Measurements from ENCODE around the gene FAM180A. TPM values are rescaled to one million over a fixed set of nuclear protein-coding genes. Genes with fewer than 3 reads are reported as not detected.

The FAM180A gene
- total and polyA plus RNA-seq, 10 of the 15 experiments (the other 5 are each of a cell fraction or from before 2014, with no cell fraction given) = not detected

DNA sequence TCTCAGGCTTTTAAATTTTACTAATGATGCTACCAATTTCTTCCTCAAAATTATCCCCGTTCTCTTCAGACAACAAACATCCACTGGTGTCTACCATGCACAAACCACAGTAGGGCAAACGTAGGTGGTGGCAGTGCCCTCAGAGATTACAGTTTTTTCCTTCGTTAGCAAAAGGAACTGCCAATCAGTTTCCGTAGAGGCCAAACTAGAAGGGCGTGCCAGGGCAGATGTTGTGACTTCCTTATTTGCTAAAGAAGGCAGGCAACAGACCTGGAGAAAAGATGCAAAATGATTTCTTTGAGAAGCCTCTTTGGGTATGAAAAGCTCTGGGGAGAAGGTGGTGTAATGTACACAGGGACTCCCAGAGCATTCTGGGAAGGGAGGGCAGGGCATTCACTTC is 7.6 kb upstream of the FAM180A start:
- Histone ChIP-seq H3K4me3 (no peak overlapping the region), H3K9ac (ENCODE audit: control insufficient read depth, insufficient read depth, low read length) (no peak overlapping the region), H3K4me1 (ENCODE audit: control insufficient read depth, insufficient read depth, low read length) (no peaks in the 10 kb centered on the region), H3K27me3 (replicated peaks in 1 of 2; ENCODE audit: control insufficient read depth in 2 of 2, insufficient read depth in 2 of 2, low read length in 1 of 2) (peaks cover 0 to 1% of the 10 kb centered on the region in 2 experiments; a peak in 3 of 4 replicates), H3K79me2 (ENCODE audit: control insufficient read depth, insufficient read depth, low read length) (no peaks in the 10 kb centered on the region), H3K27ac (ENCODE audit: control insufficient read depth, insufficient read depth) (no peak overlapping the region), H4K20me1 (ENCODE audit: control insufficient read depth, insufficient read depth) (no peaks in the 10 kb centered on the region), H2AFZ (ENCODE audit: control insufficient read depth, low read depth, low read length) (no peak overlapping the region), H3K9me3 (replicated peaks; ENCODE audit: control insufficient read depth, insufficient read depth, low read length) (no peaks in the 10 kb centered on the region; the same call in 2 of the 3 replicates), H3K36me3 (ENCODE audit: control insufficient read depth in 2 of 2, insufficient read depth in 2 of 2, low read length in 1 of 2) (no peaks in the 10 kb centered on the region), H3K4me2 (ENCODE audit: control insufficient read depth, insufficient read depth) (no peak overlapping the region)
- ChIA-PET SMC1A (ENCODE audit: uncharacterized antibody, unreplicated experiment) (no interaction called here), RAD21 (ENCODE audit: unreplicated experiment) (no interaction called here), POLR2A (no interaction called here), CTCF (no interaction called here)
- no TSS peak for BruUV-seq (replicated peaks)
- intact Hi-C loops (cut with micrococcal nuclease; ENCODE audit: unreplicated experiment) (no loop called here), in situ Hi-C loops (cut with MboI) (no loop called here)
- no peak for DNase-seq (ENCODE audit: low read depth, low spot score)
- ATAC-seq = no peak
- WGBS (ENCODE audit: insufficient coverage, insufficient replicate concordance, low lambda C conversion rate, missing lambda C conversion rate) = 0% methylated on average over 5 of the region's 5 CpGs
- FAIRE-seq = no peak
- TF ChIP-seq, protein P1, sequence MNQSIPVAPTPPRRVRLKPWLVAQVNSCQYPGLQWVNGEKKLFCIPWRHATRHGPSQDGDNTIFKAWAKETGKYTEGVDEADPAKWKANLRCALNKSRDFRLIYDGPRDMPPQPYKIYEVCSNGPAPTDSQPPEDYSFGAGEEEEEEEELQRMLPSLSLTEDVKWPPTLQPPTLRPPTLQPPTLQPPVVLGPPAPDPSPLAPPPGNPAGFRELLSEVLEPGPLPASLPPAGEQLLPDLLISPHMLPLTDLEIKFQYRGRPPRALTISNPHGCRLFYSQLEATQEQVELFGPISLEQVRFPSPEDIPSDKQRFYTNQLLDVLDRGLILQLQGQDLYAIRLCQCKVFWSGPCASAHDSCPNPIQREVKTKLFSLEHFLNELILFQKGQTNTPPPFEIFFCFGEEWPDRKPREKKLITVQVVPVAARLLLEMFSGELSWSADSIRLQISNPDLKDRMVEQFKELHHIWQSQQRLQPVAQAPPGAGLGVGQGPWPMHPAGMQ (IDR thresholded peaks at IDR 0.05; ENCODE audit: borderline replicate concordance) = no peak
- TF ChIP-seq, protein P2, sequence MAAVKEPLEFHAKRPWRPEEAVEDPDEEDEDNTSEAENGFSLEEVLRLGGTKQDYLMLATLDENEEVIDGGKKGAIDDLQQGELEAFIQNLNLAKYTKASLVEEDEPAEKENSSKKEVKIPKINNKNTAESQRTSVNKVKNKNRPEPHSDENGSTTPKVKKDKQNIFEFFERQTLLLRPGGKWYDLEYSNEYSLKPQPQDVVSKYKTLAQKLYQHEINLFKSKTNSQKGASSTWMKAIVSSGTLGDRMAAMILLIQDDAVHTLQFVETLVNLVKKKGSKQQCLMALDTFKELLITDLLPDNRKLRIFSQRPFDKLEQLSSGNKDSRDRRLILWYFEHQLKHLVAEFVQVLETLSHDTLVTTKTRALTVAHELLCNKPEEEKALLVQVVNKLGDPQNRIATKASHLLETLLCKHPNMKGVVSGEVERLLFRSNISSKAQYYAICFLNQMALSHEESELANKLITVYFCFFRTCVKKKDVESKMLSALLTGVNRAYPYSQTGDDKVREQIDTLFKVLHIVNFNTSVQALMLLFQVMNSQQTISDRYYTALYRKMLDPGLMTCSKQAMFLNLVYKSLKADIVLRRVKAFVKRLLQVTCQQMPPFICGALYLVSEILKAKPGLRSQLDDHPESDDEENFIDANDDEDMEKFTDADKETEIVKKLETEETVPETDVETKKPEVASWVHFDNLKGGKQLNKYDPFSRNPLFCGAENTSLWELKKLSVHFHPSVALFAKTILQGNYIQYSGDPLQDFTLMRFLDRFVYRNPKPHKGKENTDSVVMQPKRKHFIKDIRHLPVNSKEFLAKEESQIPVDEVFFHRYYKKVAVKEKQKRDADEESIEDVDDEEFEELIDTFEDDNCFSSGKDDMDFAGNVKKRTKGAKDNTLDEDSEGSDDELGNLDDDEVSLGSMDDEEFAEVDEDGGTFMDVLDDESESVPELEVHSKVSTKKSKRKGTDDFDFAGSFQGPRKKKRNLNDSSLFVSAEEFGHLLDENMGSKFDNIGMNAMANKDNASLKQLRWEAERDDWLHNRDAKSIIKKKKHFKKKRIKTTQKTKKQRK (IDR thresholded peaks at IDR 0.05; ENCODE audit: low read depth, low read length) = no peak
- TF ChIP-seq ETV6 (conservative IDR thresholded peaks at IDR 0.05 in 1 of 2, IDR thresholded peaks at IDR 0.05 in 1 of 2; ENCODE audit: borderline replicate concordance in 1 of 2, low read depth in 1 of 2) = no peak
- TF ChIP-seq, protein P3, sequence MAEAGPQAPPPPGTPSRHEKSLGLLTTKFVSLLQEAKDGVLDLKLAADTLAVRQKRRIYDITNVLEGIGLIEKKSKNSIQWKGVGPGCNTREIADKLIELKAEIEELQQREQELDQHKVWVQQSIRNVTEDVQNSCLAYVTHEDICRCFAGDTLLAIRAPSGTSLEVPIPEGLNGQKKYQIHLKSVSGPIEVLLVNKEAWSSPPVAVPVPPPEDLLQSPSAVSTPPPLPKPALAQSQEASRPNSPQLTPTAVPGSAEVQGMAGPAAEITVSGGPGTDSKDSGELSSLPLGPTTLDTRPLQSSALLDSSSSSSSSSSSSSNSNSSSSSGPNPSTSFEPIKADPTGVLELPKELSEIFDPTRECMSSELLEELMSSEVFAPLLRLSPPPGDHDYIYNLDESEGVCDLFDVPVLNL (IDR thresholded peaks at IDR 0.05; ENCODE audit: low read depth, low read length) = no peak
- TF ChIP-seq, protein P4, sequence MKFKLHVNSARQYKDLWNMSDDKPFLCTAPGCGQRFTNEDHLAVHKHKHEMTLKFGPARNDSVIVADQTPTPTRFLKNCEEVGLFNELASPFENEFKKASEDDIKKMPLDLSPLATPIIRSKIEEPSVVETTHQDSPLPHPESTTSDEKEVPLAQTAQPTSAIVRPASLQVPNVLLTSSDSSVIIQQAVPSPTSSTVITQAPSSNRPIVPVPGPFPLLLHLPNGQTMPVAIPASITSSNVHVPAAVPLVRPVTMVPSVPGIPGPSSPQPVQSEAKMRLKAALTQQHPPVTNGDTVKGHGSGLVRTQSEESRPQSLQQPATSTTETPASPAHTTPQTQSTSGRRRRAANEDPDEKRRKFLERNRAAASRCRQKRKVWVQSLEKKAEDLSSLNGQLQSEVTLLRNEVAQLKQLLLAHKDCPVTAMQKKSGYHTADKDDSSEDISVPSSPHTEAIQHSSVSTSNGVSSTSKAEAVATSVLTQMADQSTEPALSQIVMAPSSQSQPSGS (IDR thresholded peaks at IDR 0.05; ENCODE audit: low read length) = no peak
- TF ChIP-seq EZH2 (IDR thresholded peaks at IDR 0.05; ENCODE audit: borderline replicate concordance, control insufficient read depth, low read depth, low read length) = no peak
- TF ChIP-seq, protein P5, sequence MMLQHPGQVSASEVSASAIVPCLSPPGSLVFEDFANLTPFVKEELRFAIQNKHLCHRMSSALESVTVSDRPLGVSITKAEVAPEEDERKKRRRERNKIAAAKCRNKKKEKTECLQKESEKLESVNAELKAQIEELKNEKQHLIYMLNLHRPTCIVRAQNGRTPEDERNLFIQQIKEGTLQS (IDR thresholded peaks at IDR 0.05; ENCODE audit: borderline replicate concordance, extremely low read depth, low read depth, low read length) = no peak
- TF ChIP-seq FOS (IDR thresholded peaks at IDR 0.05; ENCODE audit: borderline replicate concordance, extremely low read depth, insufficient read length) = no peak
- no peak for TF ChIP-seq IKZF2 (IDR thresholded peaks at IDR 0.05)
- no peak for TF ChIP-seq MYC (IDR thresholded peaks at IDR 0.05; ENCODE audit: insufficient read depth, insufficient read length, insufficient replicate concordance, low read length, severe bottlenecking)
- no peak for TF ChIP-seq SMARCA5 (IDR thresholded peaks at IDR 0.05)
- TF ChIP-seq NFIC (IDR thresholded peaks at IDR 0.05; ENCODE audit: low read depth, low read length) = no peak
- TF ChIP-seq POLR2AphosphoS5 (IDR thresholded peaks at IDR 0.05; ENCODE audit: low read length) = no peak
- TF ChIP-seq, protein P6, sequence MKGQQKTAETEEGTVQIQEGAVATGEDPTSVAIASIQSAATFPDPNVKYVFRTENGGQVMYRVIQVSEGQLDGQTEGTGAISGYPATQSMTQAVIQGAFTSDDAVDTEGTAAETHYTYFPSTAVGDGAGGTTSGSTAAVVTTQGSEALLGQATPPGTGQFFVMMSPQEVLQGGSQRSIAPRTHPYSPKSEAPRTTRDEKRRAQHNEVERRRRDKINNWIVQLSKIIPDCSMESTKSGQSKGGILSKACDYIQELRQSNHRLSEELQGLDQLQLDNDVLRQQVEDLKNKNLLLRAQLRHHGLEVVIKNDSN (IDR thresholded peaks at IDR 0.05; ENCODE audit: borderline replicate concordance, extremely low read length, insufficient read depth, low read depth, low read length) = no peak
- TF ChIP-seq FOXM1 (IDR thresholded peaks at IDR 0.05; ENCODE audit: low read depth, low read length) = no peak

Measured in GM12878 (cell line).